IMR-90 (cell line): ENCODE measurements around the gene ZMIZ2. TPM values are rescaled to one million over a fixed set of nuclear protein-coding genes. Genes with fewer than 3 reads are reported as not detected.

Experiments
- ATAC-seq: fragments of 200-7000 bp; cut with Tn5 transposase; 2 replicates; pipeline ENCODE4 v1.9.1; 2020; ENCODE audit warnings: low read depth, mild to moderate bottlenecking, moderate library complexity
- BruUV-seq: library from RNA; stranded (reverse); fragments of 400-500 nt; replicated peaks from 2 replicates; lab custom pipeline; 2021; lab: Mats Ljungman, UMichigan
- CTCF ChIA-PET: fragments of 300-600 bp; formaldehyde crosslinking; extraction: SDS; loops from one replicate; lab custom pipeline; 2021; ENCODE audit warnings: antibody characterized with exemption; lab: Yijun Ruan, JAX
- POLR2A ChIA-PET: fragments of 300-600 bp; sonication (Branson Sonifier 250); formaldehyde crosslinking; loops from one replicate; lab custom pipeline; 2022; ENCODE audit warnings: antibody characterized with exemption; ENCODE audit not compliant: unreplicated experiment; lab: Charles Lee
- DNase-seq: peaks from one replicate; pipeline ENCODE4 v3.0.0; 2013
- H2AFZ ChIP-seq: replicated peaks from 2 replicates; pipeline ENCODE3; 2013; ENCODE audit warnings: low read length, mild to moderate bottlenecking; ENCODE audit not compliant: poor library complexity
- H2AK5ac ChIP-seq: 2 replicates; pipeline ENCODE4 v1.6.1; 2013; ENCODE audit warnings: low read depth, low read length, inconsistent platforms
- H2AK9ac ChIP-seq: replicated peaks from 2 replicates; pipeline ENCODE3; 2013; ENCODE audit warnings: mild to moderate bottlenecking, low read depth, low read length, moderate library complexity; ENCODE audit not compliant: poor library complexity
- H2BK120ac ChIP-seq: 2 replicates; pipeline ENCODE4 v1.6.1; 2013; ENCODE audit warnings: low read depth, low read length, inconsistent platforms
- H2BK15ac ChIP-seq: 3 replicates; pipeline ENCODE4 v1.6.1; 2013; ENCODE audit warnings: low read depth, low read length, inconsistent platforms
- H2BK20ac ChIP-seq: 2 replicates; pipeline ENCODE4 v1.6.1; 2013; ENCODE audit warnings: low read depth, mild to moderate bottlenecking, inconsistent platforms, low read length, moderate library complexity
- H2BK5ac ChIP-seq: 2 replicates; pipeline ENCODE4 v1.6.1; 2013; ENCODE audit warnings: mild to moderate bottlenecking, low read depth, low read length, inconsistent platforms; ENCODE audit not compliant: poor library complexity, severe bottlenecking
- H3K14ac ChIP-seq: replicated peaks from 2 replicates; pipeline ENCODE4 v1.6.1; 2013; ENCODE audit warnings: low read depth, low read length, inconsistent platforms
- H3K18ac ChIP-seq: 2 replicates; pipeline ENCODE4 v1.6.1; 2013; ENCODE audit warnings: low read depth, low read length, control low read depth
- H3K23ac ChIP-seq: 2 replicates; pipeline ENCODE4 v1.6.1; 2013; ENCODE audit warnings: low read depth, low read length, inconsistent platforms
- H3K27ac ChIP-seq: 2 replicates; pipeline ENCODE4 v1.5.1; 2013; ENCODE audit warnings: mild to moderate bottlenecking, control low read depth, low read length; ENCODE audit not compliant: insufficient read depth
- H3K27me3 ChIP-seq: 2 replicates; pipeline ENCODE4 v1.6.1; 2013; ENCODE audit warnings: low read length; ENCODE audit not compliant: control insufficient read depth, insufficient read depth
- H3K36me3 ChIP-seq: 2 replicates; pipeline ENCODE4 v1.6.1; 2013; ENCODE audit warnings: low read length, mixed read lengths; ENCODE audit not compliant: control insufficient read depth, insufficient read depth
- H3K4ac ChIP-seq: 2 replicates; pipeline ENCODE4 v1.6.1; 2013; ENCODE audit warnings: low read depth, low read length, inconsistent platforms
- H3K4me1 ChIP-seq: 2 replicates; pipeline ENCODE4 v1.6.1; 2013; ENCODE audit warnings: low read length, mixed read lengths; ENCODE audit not compliant: control insufficient read depth, insufficient read depth
- H3K4me2 ChIP-seq: 2 replicates; pipeline ENCODE4 v1.6.1; 2013; ENCODE audit warnings: low read depth, mild to moderate bottlenecking, control low read depth, low read length, moderate library complexity
- H3K4me3 ChIP-seq: 2 replicates; pipeline ENCODE4 v1.5.1; 2013; ENCODE audit warnings: low read depth, mild to moderate bottlenecking, control low read depth, low read length, moderate library complexity; ENCODE audit not compliant: insufficient read depth
- H3K56ac ChIP-seq: 2 replicates; pipeline ENCODE4 v1.6.1; 2013; ENCODE audit warnings: low read length, inconsistent platforms; ENCODE audit not compliant: insufficient read depth; ENCODE audit errors: extremely low read depth
- H3K79me1 ChIP-seq, 2 experiments: 2 replicates each; pipeline ENCODE4 v1.6.1; 2013; ENCODE audit warnings: low read length in 2 of 2, inconsistent platforms in 1 of 2, low read depth in 1 of 2
- H3K9ac ChIP-seq: 2 replicates; pipeline ENCODE4 v1.6.1; 2013; ENCODE audit warnings: low read depth, low read length, control low read depth
- H3K9me1 ChIP-seq: 2 replicates; pipeline ENCODE4 v1.6.1; 2013; ENCODE audit warnings: low read length, inconsistent platforms; ENCODE audit not compliant: insufficient read depth
- H3K9me3 ChIP-seq: 2 replicates; pipeline ENCODE4 v1.6.1; 2013; ENCODE audit warnings: low read length; ENCODE audit not compliant: control insufficient read depth, insufficient read depth
- H4K20me1 ChIP-seq: 2 replicates; pipeline ENCODE4 v1.6.1; 2013; ENCODE audit warnings: low read length, inconsistent platforms; ENCODE audit not compliant: insufficient read depth
- H4K5ac ChIP-seq: 2 replicates; pipeline ENCODE4 v1.6.1; 2013; ENCODE audit warnings: mild to moderate bottlenecking, low read depth, low read length, control low read depth
- H4K8ac ChIP-seq, 2 experiments: 2 replicates each; pipeline ENCODE4 v1.6.1; 2013; ENCODE audit warnings: low read depth in 2 of 2, low read length in 2 of 2, control low read depth in 1 of 2, inconsistent platforms in 1 of 2
- H4K91ac ChIP-seq: 2 replicates; pipeline ENCODE4 v1.6.1; 2013; ENCODE audit warnings: low read depth, low read length, inconsistent platforms; ENCODE audit not compliant: insufficient read depth
- BHLHE40 ChIP-seq: fragments of 150-350 bp; IDR thresholded peaks from 2 replicates; pipeline ENCODE4 v1.6.1; 2016; ENCODE audit warnings: mild to moderate bottlenecking, low read depth, low read length
- CEBPB ChIP-seq: IDR thresholded peaks from 2 replicates; pipeline ENCODE4 v1.6.1; 2012; ENCODE audit warnings: low read depth, low read length, improper control_type of control experiment
- FOS ChIP-seq: fragments of 150-350 bp; IDR thresholded peaks from 2 replicates; pipeline ENCODE4 v1.6.1; 2016; ENCODE audit warnings: low read depth, low read length
- MAZ ChIP-seq: IDR thresholded peaks from 2 replicates; pipeline ENCODE4 v1.6.1; 2012; ENCODE audit warnings: low read depth, mild to moderate bottlenecking, low read length, improper control_type of control experiment, moderate library complexity, borderline replicate concordance
- MXI1 ChIP-seq: IDR thresholded peaks from 2 replicates; pipeline ENCODE4 v1.6.1; 2012; ENCODE audit warnings: low read depth, mild to moderate bottlenecking, low read length, moderate library complexity, borderline replicate concordance
- RAD21 ChIP-seq: IDR thresholded peaks from 2 replicates; pipeline ENCODE4 v1.6.1; 2012; ENCODE audit warnings: low read length, improper control_type of control experiment
- RCOR1 ChIP-seq: IDR thresholded peaks from 2 replicates; pipeline ENCODE4 v1.6.1; 2012; ENCODE audit warnings: mild to moderate bottlenecking, low read length, improper control_type of control experiment; ENCODE audit not compliant: insufficient replicate concordance
- RFX5 ChIP-seq: IDR thresholded peaks from 2 replicates; pipeline ENCODE4 v1.8.0; 2012; ENCODE audit warnings: low read depth, mild to moderate bottlenecking, low read length, moderate library complexity
- SMC3 ChIP-seq: fragments of 150-350 bp; IDR thresholded peaks from 2 replicates; pipeline ENCODE4 v1.6.1; 2016; ENCODE audit warnings: low read depth, mild to moderate bottlenecking, antibody characterized with exemption, low read length, moderate library complexity
- WGBS, 2 experiments: methylation state at CpG; one replicate each; pipeline versions ENCODE4 v1.1.5 to v1.1.7; 2013; ENCODE audit warnings: missing lambda C conversion rate in 2 of 2; ENCODE audit not compliant: insufficient read length in 1 of 2; ENCODE audit errors: extremely low coverage in 2 of 2; 5-methylcytosine and 5-hydroxymethylcytosine counted together
- dilution Hi-C: fragments of 300-500 bp; cut with HindIII; formaldehyde crosslinking; loops from one replicate; pipeline ENCODE4 v1.14.3; 2018; ENCODE audit warnings: low sequenced_read_pairs; ENCODE audit not compliant: unreplicated experiment
- in situ Hi-C: fragments of 300-500 bp; cut with MboI; formaldehyde crosslinking; loops from 3 replicates; pipeline ENCODE4 v1.14.3; 2019; ENCODE audit warnings: low sequenced_read_pairs, inconsistent platforms, mixed read lengths
- intact Hi-C: fragments of 100-400 bp; cut with micrococcal nuclease; formaldehyde crosslinking; loops from 2 replicates; pipeline ENCODE4 v1.10.0; 2022
- polyA plus RNA-seq, 3 experiments: library from polyadenylated mRNA; depleted of rRNA; stranded (reverse); fragments of >200 nt; gene quantifications; 2 replicates each; pipeline ENCODE4 v1.2.3, GENCODE V29; 2012; ENCODE audit warnings: low replicate concordance in 1 of 3
- total RNA-seq: library from RNA; depleted of rRNA; stranded (reverse); fragments of >200 nt; gene quantifications from 2 replicates; pipeline ENCODE4 v1.2.3, GENCODE V29; 2012
- TF ChIP-seq, protein P1 (sequence below): conservative IDR thresholded peaks from 2 replicates; pipeline ENCODE4 v1.5.1; 2012; ENCODE audit warnings: mild to moderate bottlenecking, low read depth, low read length, improper control_type of control experiment
- TF ChIP-seq, protein P2 (sequence below): fragments of 150-350 bp; IDR thresholded peaks from 2 replicates; pipeline ENCODE4 v1.6.1; 2016; ENCODE audit warnings: low read depth, mild to moderate bottlenecking, low read length, moderate library complexity, borderline replicate concordance

ZMIZ2 gene
- total and polyA plus RNA-seq, 2 of the 4 experiments (the other 2 are of a cell fraction) = 3.0 to 24.0 TPM

DNA sequence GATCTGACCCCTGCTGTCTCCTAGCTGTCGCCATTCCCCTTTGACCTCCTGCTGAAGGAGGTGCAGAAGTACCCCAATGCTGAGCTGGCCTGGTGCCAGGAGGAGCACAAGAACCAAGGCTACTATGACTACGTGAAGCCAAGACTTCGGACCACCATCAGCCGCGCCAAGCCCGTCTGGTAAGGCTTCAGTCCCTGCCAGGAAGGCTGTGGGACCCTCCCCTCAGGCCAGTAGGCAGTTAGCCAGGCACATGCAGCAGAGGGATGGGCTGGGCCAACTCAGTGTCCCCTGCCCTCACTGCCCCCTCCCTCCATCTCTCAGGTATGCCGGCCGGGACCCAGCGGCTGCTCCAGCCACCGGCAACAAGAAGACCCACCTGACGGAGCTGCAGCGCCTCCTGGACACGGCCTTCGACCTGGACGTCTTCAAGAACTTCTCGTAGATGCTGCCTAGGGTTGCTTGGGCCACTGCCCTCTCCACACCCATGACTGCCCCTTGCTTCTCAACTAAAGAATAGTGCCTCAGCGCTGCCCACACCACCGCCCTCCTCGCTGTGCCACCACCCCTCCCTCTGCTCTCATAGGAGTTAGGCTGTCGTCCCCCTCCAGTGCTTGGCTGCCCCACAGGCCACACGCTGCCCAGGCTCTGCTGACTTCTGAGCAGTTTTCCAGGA is 41.0 kb upstream of the ZMIZ2 start:
- no peak for ATAC-seq
- Histone ChIP-seq H4K5ac (no peak overlapping the region), H2BK20ac (no peak overlapping the region), H2AK9ac (no peak overlapping the region), H2BK120ac (no peak overlapping the region), H3K36me3 (peaks cover 24% of the 10 kb centered on the region), H3K23ac (no peak overlapping the region), H2AK5ac (no peak overlapping the region), H2BK15ac (no peak overlapping the region), H3K27ac (no peak overlapping the region), H4K91ac (no peak overlapping the region), H3K27me3 (no peaks in the 10 kb centered on the region), H3K4ac (no peak overlapping the region), H3K18ac (no peak overlapping the region), H3K9me3 (no peaks in the 10 kb centered on the region), H2BK5ac (no peak overlapping the region), H3K56ac (no peak overlapping the region), H3K4me2 (no peak overlapping the region), H3K14ac (no peak overlapping the region), H3K4me1 (peaks cover 3% of the 10 kb centered on the region), H3K9me1 (peaks cover 13% of the 10 kb centered on the region), H2AFZ (peak overlapping the region; percentile 33), H3K9ac (no peak overlapping the region), H3K79me1 (no peaks in the 10 kb centered on the region), H3K4me3 (no peak overlapping the region), H4K20me1 (no peaks in the 10 kb centered on the region), H4K8ac (no peak overlapping the region)
- WGBS, 2 experiments = 99% methylated on average over 11 of the region's 21 CpGs; no CpG with 5 or more reads in 1 of the 2 experiments
- DNase-seq = no peak
- in situ Hi-C loops (no loop called here), intact Hi-C loops (no loop called here), dilution Hi-C loops (no loop called here)
- CTCF ChIA-PET = no interaction called here
- POLR2A ChIA-PET = no interaction called here
- no peak for TF ChIP-seq BHLHE40
- no peak for TF ChIP-seq MXI1
- TF ChIP-seq, protein P1, sequence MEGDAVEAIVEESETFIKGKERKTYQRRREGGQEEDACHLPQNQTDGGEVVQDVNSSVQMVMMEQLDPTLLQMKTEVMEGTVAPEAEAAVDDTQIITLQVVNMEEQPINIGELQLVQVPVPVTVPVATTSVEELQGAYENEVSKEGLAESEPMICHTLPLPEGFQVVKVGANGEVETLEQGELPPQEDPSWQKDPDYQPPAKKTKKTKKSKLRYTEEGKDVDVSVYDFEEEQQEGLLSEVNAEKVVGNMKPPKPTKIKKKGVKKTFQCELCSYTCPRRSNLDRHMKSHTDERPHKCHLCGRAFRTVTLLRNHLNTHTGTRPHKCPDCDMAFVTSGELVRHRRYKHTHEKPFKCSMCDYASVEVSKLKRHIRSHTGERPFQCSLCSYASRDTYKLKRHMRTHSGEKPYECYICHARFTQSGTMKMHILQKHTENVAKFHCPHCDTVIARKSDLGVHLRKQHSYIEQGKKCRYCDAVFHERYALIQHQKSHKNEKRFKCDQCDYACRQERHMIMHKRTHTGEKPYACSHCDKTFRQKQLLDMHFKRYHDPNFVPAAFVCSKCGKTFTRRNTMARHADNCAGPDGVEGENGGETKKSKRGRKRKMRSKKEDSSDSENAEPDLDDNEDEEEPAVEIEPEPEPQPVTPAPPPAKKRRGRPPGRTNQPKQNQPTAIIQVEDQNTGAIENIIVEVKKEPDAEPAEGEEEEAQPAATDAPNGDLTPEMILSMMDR = no peak
- TF ChIP-seq FOS = no peak
- no peak for TF ChIP-seq RAD21
- no peak for TF ChIP-seq SMC3
- no peak for TF ChIP-seq MAZ
- no peak for TF ChIP-seq RCOR1
- TF ChIP-seq, protein P2, sequence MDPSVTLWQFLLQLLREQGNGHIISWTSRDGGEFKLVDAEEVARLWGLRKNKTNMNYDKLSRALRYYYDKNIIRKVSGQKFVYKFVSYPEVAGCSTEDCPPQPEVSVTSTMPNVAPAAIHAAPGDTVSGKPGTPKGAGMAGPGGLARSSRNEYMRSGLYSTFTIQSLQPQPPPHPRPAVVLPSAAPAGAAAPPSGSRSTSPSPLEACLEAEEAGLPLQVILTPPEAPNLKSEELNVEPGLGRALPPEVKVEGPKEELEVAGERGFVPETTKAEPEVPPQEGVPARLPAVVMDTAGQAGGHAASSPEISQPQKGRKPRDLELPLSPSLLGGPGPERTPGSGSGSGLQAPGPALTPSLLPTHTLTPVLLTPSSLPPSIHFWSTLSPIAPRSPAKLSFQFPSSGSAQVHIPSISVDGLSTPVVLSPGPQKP = no peak
- TF ChIP-seq RFX5 = no peak
- no peak for TF ChIP-seq CEBPB
- TSS peak; percentile 59 for BruUV-seq
